GM15510 (cell line): ENCODE measurements around the gene KRIT1.

Source experiments
- POLR2A ChIP-seq: IDR thresholded peaks from 3 replicates; pipeline ENCODE4 v1.6.1; 2011; ENCODE audit warnings: borderline replicate concordance; ENCODE audit not compliant: insufficient read length; ENCODE audit errors: extremely low read depth

The KRIT1 gene

GRCh38 chr7:92192326-92192725 is 53.4 kb downstream of the KRIT1 start:
- TF ChIP-seq POLR2A: no peak

GRCh38 chr7:92178928-92179924 is 66.5 kb downstream of the KRIT1 start, which contains the start of gene LRRD1:
LRRD1 (minus strand) TSS chr7:92179142; CDS start chr7:92165202, 13,940 bp downstream.
- no peak for TF ChIP-seq POLR2A

GRCh38 chr7:92177362-92177761 is 68.4 kb downstream of the KRIT1 start:
- no peak for TF ChIP-seq POLR2A

- no peak for TF ChIP-seq POLR2A
Measured at GRCh38 chr7:92161271-92161670, 84.4 kb downstream of the KRIT1 start.

- TF ChIP-seq POLR2A: no peak
Measured at GRCh38 chr7:92158660-92159575, 86.8 kb downstream of the KRIT1 start.

GRCh38 chr7:92156990-92157389 is 88.7 kb downstream of the KRIT1 start:
- TF ChIP-seq POLR2A: no peak

GRCh38 chr7:92155108-92155739 is 90.5 kb downstream of the KRIT1 start:
- no peak for TF ChIP-seq POLR2A

- TF ChIP-seq POLR2A: no peak
Measured at GRCh38 chr7:92150450-92151017, 95.2 kb downstream of the KRIT1 start.

- TF ChIP-seq POLR2A: no peak
Measured at GRCh38 chr7:92149736-92150239, 95.9 kb downstream of the KRIT1 start.
